ENCODE measurements around the gene PPIB.

GRCh38 chr15:64122936-64123351 lies 39.9 kb downstream of the PPIB start:
- no peak for TF ChIP-seq POLR2AphosphoS5 (IDR thresholded peaks at IDR 0.05; ENCODE audit: borderline replicate concordance, low read depth, low read length)
- TF ChIP-seq EZH2 (IDR thresholded peaks at IDR 0.05), result no peak
